Trophoblast cell (in vitro differentiated cells and primary cell): Measurements from ENCODE around the gene PRKCE.
A peak's percentile ranks its signal among the peaks of the same experiment; 100 is the strongest.

Experiments
- DNase-seq, 2 donors: peaks; one replicate each; pipeline ENCODE4 v3.0.0-alpha.2; 2016
- H2AFZ ChIP-seq: 2 replicates; pipeline ENCODE4 v1.6.1; 2013; ENCODE audit warnings: low read length, moderate library complexity, mild to moderate bottlenecking; ENCODE audit not compliant: insufficient read depth, poor library complexity
- H2AK5ac ChIP-seq: 2 replicates; pipeline ENCODE4 v1.6.1; 2013; ENCODE audit warnings: mild to moderate bottlenecking, low read length
- H2BK120ac ChIP-seq: 2 replicates; pipeline ENCODE4 v1.6.1; 2013; ENCODE audit warnings: low read length, mild to moderate bottlenecking, moderate library complexity; ENCODE audit not compliant: insufficient read depth, poor library complexity
- H2BK12ac ChIP-seq: 2 replicates; pipeline ENCODE4 v1.6.1; 2013; ENCODE audit warnings: mild to moderate bottlenecking, low read length, moderate library complexity
- H2BK5ac ChIP-seq: 2 replicates; pipeline ENCODE4 v1.6.1; 2013; ENCODE audit warnings: low read length, low read depth, moderate library complexity, mild to moderate bottlenecking; ENCODE audit not compliant: poor library complexity
- H3K14ac ChIP-seq: 2 replicates; pipeline ENCODE4 v1.6.1; 2013; ENCODE audit warnings: mild to moderate bottlenecking, low read length
- H3K18ac ChIP-seq: 2 replicates; pipeline ENCODE4 v1.6.1; 2013; ENCODE audit warnings: mild to moderate bottlenecking, low read length
- H3K23ac ChIP-seq: 2 replicates; pipeline ENCODE4 v1.6.1; 2013; ENCODE audit warnings: low read length
- H3K27ac ChIP-seq: 2 replicates; pipeline ENCODE4 v1.5.1; 2013; ENCODE audit warnings: low read depth, mild to moderate bottlenecking, inconsistent platforms, low read length, moderate library complexity
- H3K27me3 ChIP-seq: 2 replicates; pipeline ENCODE4 v1.6.1; 2013; ENCODE audit warnings: inconsistent platforms, mild to moderate bottlenecking, low read length, moderate library complexity; ENCODE audit not compliant: insufficient read depth
- H3K36me3 ChIP-seq, 2 experiments: 1 replicate in 1 of 2; 2 replicates in 1 of 2; pipeline ENCODE4 v1.6.1; 2013; ENCODE audit warnings: low read length in 2 of 2, mild to moderate bottlenecking in 2 of 2, moderate library complexity in 1 of 2; ENCODE audit not compliant: insufficient read depth in 2 of 2, control insufficient read depth in 1 of 2
- H3K4ac ChIP-seq: 2 replicates; pipeline ENCODE4 v1.6.1; 2013; ENCODE audit warnings: low read depth, mild to moderate bottlenecking, low read length, moderate library complexity
- H3K4me1 ChIP-seq, 2 experiments: 1 replicate in 1 of 2; 2 replicates in 1 of 2; pipeline ENCODE4 v1.6.1; 2013; ENCODE audit warnings: low read length in 2 of 2, mild to moderate bottlenecking in 2 of 2, moderate library complexity in 1 of 2; ENCODE audit not compliant: insufficient read depth in 2 of 2, control insufficient read depth in 1 of 2
- H3K4me2 ChIP-seq: 2 replicates; pipeline ENCODE4 v1.6.1; 2013; ENCODE audit warnings: inconsistent platforms, mild to moderate bottlenecking, low read length, moderate library complexity
- H3K4me3 ChIP-seq: 2 replicates; pipeline ENCODE4 v1.5.1; 2013; ENCODE audit warnings: mild to moderate bottlenecking, low read depth, low read length, inconsistent platforms
- H3K79me1 ChIP-seq: one replicate; pipeline ENCODE4 v1.6.1; 2013; ENCODE audit warnings: low read length
- H3K79me2 ChIP-seq: 2 replicates; pipeline ENCODE4 v1.6.1; 2013; ENCODE audit warnings: low read length, mild to moderate bottlenecking; ENCODE audit not compliant: control insufficient read depth, insufficient read depth, poor library complexity
- H3K9ac ChIP-seq: 2 replicates; pipeline ENCODE4 v1.6.1; 2013; ENCODE audit warnings: mild to moderate bottlenecking, low read length
- H3K9me3 ChIP-seq: 2 replicates; pipeline ENCODE4 v1.6.1; 2013; ENCODE audit warnings: low read depth, mild to moderate bottlenecking, control low read depth, inconsistent platforms, low read length; ENCODE audit not compliant: insufficient read depth
- H4K12ac ChIP-seq: 2 replicates; pipeline ENCODE4 v1.6.1; 2013; ENCODE audit warnings: low read depth, mild to moderate bottlenecking, low read length, moderate library complexity
- H4K8ac ChIP-seq: 2 replicates; pipeline ENCODE4 v1.6.1; 2013; ENCODE audit warnings: low read depth, mild to moderate bottlenecking, low read length, moderate library complexity
- H4K91ac ChIP-seq: one replicate; pipeline ENCODE4 v1.6.1; 2013; ENCODE audit warnings: low read depth, mild to moderate bottlenecking, low read length, moderate library complexity
- WGBS: extraction: QIAGEN DNeasy Blood & Tissue Kit; methylation state at CpG from one replicate; pipeline ENCODE4 v1.1.7; 2013; ENCODE audit warnings: missing lambda C conversion rate; ENCODE audit not compliant: insufficient read length, insufficient coverage; ENCODE audit errors: extremely low coverage; 5-methylcytosine and 5-hydroxymethylcytosine counted together

The PRKCE gene

DNA sequence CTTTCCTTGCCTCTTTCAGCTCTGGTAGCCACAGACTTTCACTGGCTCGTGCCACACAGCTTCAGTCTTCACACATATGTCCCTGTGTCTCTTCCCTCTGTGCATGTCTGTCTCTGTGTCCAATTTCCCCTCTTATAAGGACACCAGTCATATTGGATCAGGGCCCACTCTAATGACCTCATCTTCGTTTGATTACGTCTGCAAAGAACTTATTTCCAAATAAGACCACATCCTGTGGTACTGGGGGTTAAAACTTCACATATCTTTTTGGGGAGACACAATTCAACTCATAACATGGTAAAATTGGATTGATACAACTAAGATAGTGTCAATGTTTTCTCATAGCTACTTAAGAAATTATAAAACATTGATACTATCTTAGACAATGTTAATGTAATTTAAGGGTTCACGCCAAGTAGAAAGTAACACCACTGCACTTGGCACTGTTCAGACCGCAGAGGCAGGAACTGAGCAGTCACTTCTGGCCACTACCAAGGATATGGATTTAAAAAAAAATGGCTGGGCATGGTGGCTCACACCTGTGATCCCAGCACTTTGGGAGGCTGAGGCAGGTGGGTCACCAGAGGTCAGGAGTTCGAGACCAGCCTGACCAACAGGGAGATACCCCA lies 526.1 kb downstream of the PRKCE start:
- no CpG with 5 or more reads among the region's 6 CpGs for WGBS
- H4K12ac ChIP-seq, result no peak overlapping the region

DNA sequence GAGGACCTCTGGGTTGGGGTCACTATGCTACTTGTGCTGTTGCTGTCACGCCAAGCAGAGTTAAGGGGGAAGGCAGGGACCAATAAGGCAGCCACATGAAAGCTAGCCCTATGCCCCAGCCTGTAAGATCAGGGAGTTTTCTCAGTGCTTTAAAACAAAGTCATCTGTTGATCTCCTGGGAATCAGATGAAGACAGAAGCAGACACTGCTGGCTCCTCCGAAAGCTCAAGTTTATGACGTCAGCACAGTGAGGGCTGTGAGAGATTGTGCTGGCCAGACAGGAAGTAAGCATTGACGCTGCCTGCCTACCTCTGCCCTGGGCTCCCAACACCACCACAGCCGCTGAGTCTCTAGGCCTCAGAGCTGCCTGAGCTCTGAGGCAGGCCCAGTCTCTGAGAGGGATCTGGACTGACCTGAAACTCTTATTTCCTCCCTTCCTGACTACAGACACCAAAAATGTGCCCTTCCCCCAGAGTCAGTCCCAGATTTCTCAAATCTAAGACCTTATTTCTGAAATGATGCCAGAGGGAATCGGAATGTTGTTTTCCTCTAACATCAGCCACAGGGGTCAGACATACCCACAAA lies 527.7 kb downstream of the PRKCE start:
- H4K91ac ChIP-seq, result peak overlapping the region; percentile 81
- WGBS, result no CpG with 5 or more reads among the region's 6 CpGs
- H3K14ac ChIP-seq, result peak overlapping the region; percentile 25
- no peak overlapping the region for H4K12ac ChIP-seq
- peak overlapping the region; percentile 17 for H3K4me2 ChIP-seq
- peak overlapping the region; percentile 54 for H3K4ac ChIP-seq
- H2AFZ ChIP-seq, result peak overlapping the region; percentile 13
- peak overlapping the region; percentile 56 for H2BK120ac ChIP-seq
- H4K8ac ChIP-seq, result peak overlapping the region; percentile 70
- H2AK5ac ChIP-seq, result peak overlapping the region; percentile 22
- no peaks in the 10 kb centered on the region for H3K9me3 ChIP-seq
- H3K79me1 ChIP-seq, result peaks cover 40% of the 10 kb centered on the region
- DNase-seq, result peak; percentile 97 to 98
- peak overlapping the region; percentile 67 for H3K18ac ChIP-seq
- H3K27ac ChIP-seq, result peak overlapping the region; percentile 96
- H3K4me3 ChIP-seq, result no peak overlapping the region
- no peaks in the 10 kb centered on the region for H3K36me3 ChIP-seq
- H2BK12ac ChIP-seq, result peak overlapping the region; percentile 65
- H3K27me3 ChIP-seq, result no peaks in the 10 kb centered on the region
- peak overlapping the region; percentile 78 for H2BK5ac ChIP-seq
- H3K4me1 ChIP-seq, result peaks cover 20 to 28% of the 10 kb centered on the region in 2 experiments
- H3K9ac ChIP-seq, result peak overlapping the region; percentile 4
- peaks cover 9% of the 10 kb centered on the region for H3K79me2 ChIP-seq
- H3K23ac ChIP-seq, result peak overlapping the region; percentile 4

More for the DNA sequence above, 526.1 kb downstream of the PRKCE start:
- Histone ChIP-seq H4K8ac (peak overlapping the region; percentile 20), H3K79me1 (peaks cover 46% of the 10 kb centered on the region), H3K9me3 (no peaks in the 10 kb centered on the region), H3K4me1 (peaks cover 21 to 28% of the 10 kb centered on the region in 2 experiments), H3K14ac (peak overlapping the region; percentile 48), H2BK120ac (peak overlapping the region; percentile 78), H3K4me2 (no peak overlapping the region), H3K4ac (peak overlapping the region; percentile 35), H3K4me3 (no peak overlapping the region), H3K18ac (peak overlapping the region; percentile 16), H3K23ac (no peak overlapping the region), H2BK12ac (peak overlapping the region; percentile 66), H2BK5ac (peak overlapping the region; percentile 69), H3K9ac (no peak overlapping the region), H3K36me3 (no peaks in the 10 kb centered on the region), H2AK5ac (peak overlapping the region; percentile 36), H3K27me3 (no peaks in the 10 kb centered on the region), H3K79me2 (peaks cover 11% of the 10 kb centered on the region), H4K91ac (peak overlapping the region; percentile 76), H2AFZ (peak overlapping the region; percentile 19), H3K27ac (peak overlapping the region; percentile 7)
- DNase-seq, result no peak

DNA sequence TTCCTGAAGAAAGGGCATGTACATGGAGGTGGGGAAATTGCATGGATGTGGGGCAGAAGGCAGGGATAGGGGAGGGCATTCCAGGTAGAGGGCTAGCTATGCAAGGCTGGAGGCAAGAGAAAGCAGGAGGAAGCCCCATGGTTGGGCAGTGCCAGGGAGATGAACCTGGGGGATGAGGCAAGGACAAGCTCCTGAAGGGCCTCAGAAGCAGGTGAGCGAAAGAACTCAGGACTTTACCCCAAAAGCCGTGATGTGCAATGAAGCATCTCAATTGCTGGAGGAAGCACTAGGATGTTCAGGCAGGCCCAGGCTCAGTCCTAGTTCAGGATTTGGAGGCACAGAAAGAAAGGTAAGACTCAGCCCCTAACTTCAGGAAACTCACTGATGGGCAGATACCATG lies 528.7 kb downstream of the PRKCE start:
- Histone ChIP-seq H3K79me1 (peaks cover 44% of the 10 kb centered on the region), H3K9me3 (no peaks in the 10 kb centered on the region), H4K91ac (peak overlapping the region; percentile 90), H3K4me2 (no peak overlapping the region), H2BK120ac (peak overlapping the region; percentile 93), H3K36me3 (no peaks in the 10 kb centered on the region), H3K9ac (no peak overlapping the region), H3K27me3 (no peaks in the 10 kb centered on the region), H2BK12ac (peak overlapping the region; percentile 97), H3K14ac (peak overlapping the region; percentile 83), H2AK5ac (peak overlapping the region; percentile 91), H4K8ac (peak overlapping the region; percentile 77), H3K4me1 (peaks cover 23 to 33% of the 10 kb centered on the region in 2 experiments), H3K27ac (peak overlapping the region; percentile 96), H4K12ac (no peak overlapping the region), H3K4me3 (no peak overlapping the region), H3K18ac (peak overlapping the region; percentile 40), H3K79me2 (peaks cover 7% of the 10 kb centered on the region), H2AFZ (no peak overlapping the region), H3K4ac (peak overlapping the region; percentile 57), H2BK5ac (peak overlapping the region; percentile 84), H3K23ac (no peak overlapping the region)
- WGBS, result no CpG with 5 or more reads among the region's 2 CpGs
- DNase-seq, result no peak

DNA sequence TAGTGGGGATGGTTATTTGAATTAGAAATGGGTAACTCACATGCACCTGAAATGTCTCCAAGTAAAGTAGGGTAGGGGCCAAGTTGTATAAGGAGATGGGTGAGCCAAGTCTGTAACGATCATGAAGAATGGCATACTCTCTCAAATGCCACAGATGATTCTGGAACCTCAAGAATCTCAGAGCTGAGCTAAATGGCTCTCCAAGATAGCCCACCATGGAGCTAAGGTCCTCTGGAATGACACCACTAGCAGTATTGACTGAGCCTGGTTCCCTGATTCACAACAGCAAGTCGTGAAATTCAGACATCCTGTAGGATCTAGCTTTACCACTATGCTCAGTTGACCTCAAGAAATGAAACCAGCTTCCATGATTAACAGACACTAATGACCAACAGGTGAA lies 529.8 kb downstream of the PRKCE start:
- peak overlapping the region; percentile 75 for H4K91ac ChIP-seq
- no CpG with 5 or more reads among the region's 2 CpGs for WGBS
- no peak overlapping the region for H3K4me2 ChIP-seq
- H4K12ac ChIP-seq, result no peak overlapping the region
- H3K27ac ChIP-seq, result no peak overlapping the region
- no peak overlapping the region for H3K14ac ChIP-seq
- H2AFZ ChIP-seq, result no peak overlapping the region
- no peak overlapping the region for H3K18ac ChIP-seq
- H3K4me3 ChIP-seq, result no peak overlapping the region
- no peaks in the 10 kb centered on the region for H3K27me3 ChIP-seq
- peaks cover 42% of the 10 kb centered on the region for H3K79me1 ChIP-seq
- DNase-seq, result no peak
- peaks cover 23 to 31% of the 10 kb centered on the region in 2 experiments for H3K4me1 ChIP-seq
- no peak overlapping the region for H3K4ac ChIP-seq
- H2BK5ac ChIP-seq, result no peak overlapping the region
- no peak overlapping the region for H3K23ac ChIP-seq
- H4K8ac ChIP-seq, result no peak overlapping the region
- no peak overlapping the region for H2AK5ac ChIP-seq
- no peak overlapping the region for H2BK120ac ChIP-seq
- H3K79me2 ChIP-seq, result peaks cover 7% of the 10 kb centered on the region
- no peaks in the 10 kb centered on the region for H3K36me3 ChIP-seq
- peak overlapping the region; percentile 58 for H2BK12ac ChIP-seq
- H3K9ac ChIP-seq, result no peak overlapping the region
- no peaks in the 10 kb centered on the region for H3K9me3 ChIP-seq
